Heart left ventricle (tissue), 16 donors: ENCODE data around the gene PROK2. TPM values are rescaled to one million over a fixed set of nuclear protein-coding genes. Genes with fewer than 3 reads are reported as not detected.

Source experiments
- ATAC-seq, 4 donors: fragments of 200-7000 bp; cut with Tn5 transposase; one replicate each; pipeline ENCODE4 v1.9.1; 2020 to 2022; ENCODE audit warnings: moderate library complexity in 4 of 4, mild to moderate bottlenecking in 3 of 4, moderate number of reproducible peaks in 1 of 4
- DNase-seq, 5 donors: peaks; one replicate each; pipeline ENCODE4 v3.0.0-alpha.2; 2020
- H3K27ac ChIP-seq, 12 donors: fragments of 200-600 bp; sonication (generic) in 4 of 12; one replicate each; pipeline versions ENCODE4 v1.5.0 to v1.8.0; 2016 to 2022; ENCODE audit warnings: mild to moderate bottlenecking in 2 of 12
- H3K27me3 ChIP-seq, 9 donors: fragments of 200-600 bp; sonication (generic) in 2 of 9; one replicate each; pipeline versions ENCODE4 v1.5.1 to v1.8.0; 2016 to 2022; ENCODE audit warnings: mild to moderate bottlenecking in 3 of 9
- H3K36me3 ChIP-seq, 9 donors: fragments of 200-600 bp; sonication (generic) in 2 of 9; one replicate each; pipeline versions ENCODE4 v1.5.0 to v1.8.0; 2018 to 2022; ENCODE audit warnings: mild to moderate bottlenecking in 2 of 9
- H3K4me1 ChIP-seq, 12 donors: fragments of 200-600 bp; sonication (generic) in 4 of 12; one replicate each; pipeline versions ENCODE4 v1.5.0 to v1.8.0; 2016 to 2022; ENCODE audit warnings: mild to moderate bottlenecking in 3 of 12
- H3K4me3 ChIP-seq, 12 donors: fragments of 200-600 bp; sonication (generic) in 4 of 12; one replicate each; pipeline versions ENCODE4 v1.5.0 to v1.8.0; 2017 to 2022; ENCODE audit warnings: mild to moderate bottlenecking in 9 of 12, moderate library complexity in 4 of 12
- H3K9me3 ChIP-seq, 12 donors: fragments of 200-600 bp; sonication (generic) in 4 of 12; one replicate each; pipeline versions ENCODE4 v1.5.0 to v1.8.0; 2016 to 2022; ENCODE audit warnings: mild to moderate bottlenecking in 1 of 12
- POLR2A ChIP-seq, 2 donors: fragments of 450-650 bp; IDR thresholded peaks; one replicate each; pipeline ENCODE4 v1.6.1; 2017; ENCODE audit warnings: antibody characterized with exemption in 2 of 2, mild to moderate bottlenecking in 2 of 2, moderate library complexity in 2 of 2
- WGBS, 4 donors: extraction: QIAGEN DNeasy Blood & Tissue Kit in 2 of 4; methylation state at CpG; one replicate each; pipeline versions ENCODE4 v1.1.5 to v1.1.7; 2013 to 2018; 5-methylcytosine and 5-hydroxymethylcytosine counted together
- intact Hi-C, 10 donors: fragments of 100-400 bp; cut with DNase I; formaldehyde crosslinking; loops; one replicate each; pipeline versions ENCODE4 v1.11.1 to v1.14.2; 2022
- polyA plus RNA-seq, 2 donors: library from polyadenylated mRNA; stranded (reverse); fragments of 200-250 nt; gene quantifications; one replicate each; pipeline ENCODE4 v1.2.3, GENCODE V29; 2013
- total RNA-seq, 9 donors: library from RNA; depleted of rRNA in 2 of 9; stranded (reverse); fragments of >200 nt in 2 of 9; fragmentation: NEBNext Ultra II Directional in 3 of 9; extraction: Animal tissue kit (Norgen Biotek cat#: 25700) in 3 of 9; gene quantifications; one replicate each; pipeline versions ENCODE4 v1.1.0 to v1.2.4, GENCODE V29; 2016 to 2023
- TF ChIP-seq, protein P1 (sequence below), 12 donors: fragments of 200-600 bp; sonication (generic) in 4 of 12; IDR thresholded peaks; one replicate each; pipeline versions ENCODE4 v1.5.0 to v1.8.0; 2018 to 2022; ENCODE audit warnings: antibody characterized with exemption in 12 of 12, mild to moderate bottlenecking in 5 of 12
- donor health status: ischemic (EF 13 %, LVEDD 7.1; RV severe dilation, severe dysfunction).
- donor health status: healthy with polysubstance abuse.
- donor health status: DM: no; HTN: yes; CAD: no.
- donor health status: DM: no; HTN: no; CAD: no.
- donor health status: ischemic (EF 25% LVEDD 6.9; RV normal size, moderate dysfunction).
- donor health status: ischemic (EF 25% LVEDD 5.7; RV mildly dilated, moderate dysfunction).
- donor health status: healthy.
- donor health status: DM: yes; HTN: yes; CAD: no.
- donor health status: ischemic (EF 35%, LVEDD 5.7; RV mildly dilated, moderate dysfunction).
- donor health status: nonischemic (EF 11% LVEDD 7.7; RV severe dilation, severe dysfunction).
- donor health status: DM: yes; HTN: yes; CAD: no.
- donor health status: PGD.
- donor health status: ischemic (EF 29% LVEDD 5.4; RV normal size, mild dysfunction).
- donor health status: nonischemic (EF 23%, LVEDD 6.1; RV moderate dilation, normal function).

PROK2 gene
- total and polyA plus RNA-seq, 11 donors = 0.17 to 0.49 (median 0.25) TPM; not detected in 4

DNA sequence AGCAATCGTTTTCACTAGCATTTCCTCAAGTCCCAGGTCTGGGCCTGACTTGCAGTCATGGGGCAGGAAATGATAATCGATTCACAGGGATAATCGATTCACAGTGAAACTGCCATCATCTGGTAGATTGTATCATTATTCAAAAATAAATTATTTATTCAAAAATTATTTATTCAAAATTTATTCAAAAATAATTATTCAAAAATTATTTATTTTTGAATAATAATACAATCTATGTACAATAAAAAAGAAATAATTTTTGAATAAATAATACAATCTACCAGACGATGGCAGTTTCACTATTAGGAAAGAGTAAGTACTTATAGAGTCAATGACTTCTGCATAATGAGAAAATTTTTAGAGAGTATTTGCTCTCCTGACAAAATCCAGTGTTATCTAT lies 28.1 kb upstream of the PROK2 start:
- peaks cover 0 to 5% (median 0%) of the 10 kb centered on the region in 9 donors for H3K27me3 ChIP-seq
- peaks cover 0 to 3% (median 0%) of the 10 kb centered on the region in 12 donors for H3K4me1 ChIP-seq
- WGBS, 4 donors = 83 to 87% (median 85%) methylated on average over 4 of the region's 4 CpGs
- no peak overlapping the region for H3K4me3 ChIP-seq
- DNase-seq (no peak), ATAC-seq (no peak)
- H3K36me3 ChIP-seq = no peaks in the 10 kb centered on the region
- no peaks in the 10 kb centered on the region for H3K9me3 ChIP-seq
- H3K27ac ChIP-seq = no peak overlapping the region
- TF ChIP-seq POLR2A (IDR thresholded peaks at IDR 0.05) = no peak
- TF ChIP-seq, protein P1, sequence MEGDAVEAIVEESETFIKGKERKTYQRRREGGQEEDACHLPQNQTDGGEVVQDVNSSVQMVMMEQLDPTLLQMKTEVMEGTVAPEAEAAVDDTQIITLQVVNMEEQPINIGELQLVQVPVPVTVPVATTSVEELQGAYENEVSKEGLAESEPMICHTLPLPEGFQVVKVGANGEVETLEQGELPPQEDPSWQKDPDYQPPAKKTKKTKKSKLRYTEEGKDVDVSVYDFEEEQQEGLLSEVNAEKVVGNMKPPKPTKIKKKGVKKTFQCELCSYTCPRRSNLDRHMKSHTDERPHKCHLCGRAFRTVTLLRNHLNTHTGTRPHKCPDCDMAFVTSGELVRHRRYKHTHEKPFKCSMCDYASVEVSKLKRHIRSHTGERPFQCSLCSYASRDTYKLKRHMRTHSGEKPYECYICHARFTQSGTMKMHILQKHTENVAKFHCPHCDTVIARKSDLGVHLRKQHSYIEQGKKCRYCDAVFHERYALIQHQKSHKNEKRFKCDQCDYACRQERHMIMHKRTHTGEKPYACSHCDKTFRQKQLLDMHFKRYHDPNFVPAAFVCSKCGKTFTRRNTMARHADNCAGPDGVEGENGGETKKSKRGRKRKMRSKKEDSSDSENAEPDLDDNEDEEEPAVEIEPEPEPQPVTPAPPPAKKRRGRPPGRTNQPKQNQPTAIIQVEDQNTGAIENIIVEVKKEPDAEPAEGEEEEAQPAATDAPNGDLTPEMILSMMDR (IDR thresholded peaks at IDR 0.05) = no peak
- intact Hi-C loops = no loop called here

DNA sequence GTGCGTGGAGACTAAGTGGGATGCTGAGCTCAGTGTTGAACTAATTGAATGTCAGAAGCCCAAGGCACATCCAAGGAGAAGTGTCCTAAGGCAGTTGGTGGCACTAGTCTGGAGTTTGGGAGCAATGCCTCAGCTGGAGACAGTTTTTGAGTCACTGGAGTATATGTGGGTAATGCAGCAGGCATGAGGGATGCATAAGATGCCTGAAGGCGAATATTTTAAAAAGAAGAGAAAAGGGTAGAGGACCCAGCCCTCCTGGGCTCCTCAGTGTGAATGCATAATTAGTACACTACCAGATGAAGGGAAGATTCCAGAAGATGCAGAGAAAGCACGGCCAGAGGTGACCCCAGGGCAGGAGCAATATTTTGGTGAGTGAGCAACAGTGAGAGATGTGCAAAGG lies 25.1 kb upstream of the PROK2 start:
- H3K27ac ChIP-seq = no peak overlapping the region
- no peak for TF ChIP-seq POLR2A (IDR thresholded peaks at IDR 0.05)
- TF ChIP-seq, protein P1 (IDR thresholded peaks at IDR 0.05) = no peak
- no peaks in the 10 kb centered on the region for H3K36me3 ChIP-seq
- intact Hi-C loops = no loop called here
- no peak for DNase-seq
- peaks cover 0 to 11% (median 0%) of the 10 kb centered on the region in 9 donors for H3K27me3 ChIP-seq
- peaks cover 0 to 3% (median 0%) of the 10 kb centered on the region in 12 donors for H3K4me1 ChIP-seq
- H3K9me3 ChIP-seq = no peaks in the 10 kb centered on the region
- WGBS, 4 donors = 78 to 87% (median 86%) methylated on average over 3 of the region's 3 CpGs
- no peak for ATAC-seq
- H3K4me3 ChIP-seq = no peak overlapping the region

DNA sequence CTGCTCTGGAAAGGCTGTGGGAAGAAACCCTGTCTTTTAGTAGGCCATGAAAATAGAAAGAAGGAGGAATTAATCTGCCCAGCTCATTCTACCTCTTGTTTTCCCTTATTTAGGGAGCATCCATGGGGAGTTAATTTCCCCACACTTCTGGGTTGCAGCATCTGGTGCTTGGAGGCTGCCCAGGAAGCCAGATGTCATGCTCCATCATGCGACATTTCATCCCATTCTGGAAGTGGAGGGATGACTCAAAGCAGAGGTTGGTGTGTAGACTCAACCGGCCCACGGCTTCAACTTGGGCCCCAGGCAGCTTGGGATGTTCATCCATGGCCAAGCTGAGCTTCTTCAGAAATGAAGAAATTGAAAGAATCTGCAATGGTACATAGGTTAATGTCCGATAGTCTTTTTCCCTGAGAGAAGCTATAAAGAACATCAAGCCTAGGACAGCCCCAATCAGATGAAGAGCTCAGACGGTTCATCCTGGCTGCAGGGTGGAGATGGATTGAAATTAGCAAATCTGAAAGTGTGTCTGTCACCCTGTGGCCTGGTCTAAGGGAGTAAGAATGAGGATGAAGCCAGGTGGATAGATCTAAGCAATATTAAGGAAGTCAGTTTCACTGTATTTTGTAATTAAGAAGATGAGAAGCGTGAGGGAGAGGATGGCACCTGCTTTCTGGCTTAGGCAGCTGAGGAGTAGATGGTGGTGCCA lies 24.5 kb upstream of the PROK2 start:
- no peak for DNase-seq
- H3K36me3 ChIP-seq = no peaks in the 10 kb centered on the region
- no peaks in the 10 kb centered on the region for H3K9me3 ChIP-seq
- TF ChIP-seq, protein P1 (IDR thresholded peaks at IDR 0.05) = no peak
- no peak for TF ChIP-seq POLR2A (IDR thresholded peaks at IDR 0.05)
- intact Hi-C loops = no loop called here
- WGBS, 4 donors = 81 to 91% (median 88%) methylated on average over 4 to 6 of the region's 6 CpGs
- no peak overlapping the region for H3K4me3 ChIP-seq
- no peak overlapping the region for H3K27ac ChIP-seq
- no peak for ATAC-seq
- peaks cover 0 to 14% (median 0%) of the 10 kb centered on the region in 9 donors for H3K27me3 ChIP-seq
- peaks cover 0 to 5% (median 0%) of the 10 kb centered on the region in 12 donors for H3K4me1 ChIP-seq

DNA sequence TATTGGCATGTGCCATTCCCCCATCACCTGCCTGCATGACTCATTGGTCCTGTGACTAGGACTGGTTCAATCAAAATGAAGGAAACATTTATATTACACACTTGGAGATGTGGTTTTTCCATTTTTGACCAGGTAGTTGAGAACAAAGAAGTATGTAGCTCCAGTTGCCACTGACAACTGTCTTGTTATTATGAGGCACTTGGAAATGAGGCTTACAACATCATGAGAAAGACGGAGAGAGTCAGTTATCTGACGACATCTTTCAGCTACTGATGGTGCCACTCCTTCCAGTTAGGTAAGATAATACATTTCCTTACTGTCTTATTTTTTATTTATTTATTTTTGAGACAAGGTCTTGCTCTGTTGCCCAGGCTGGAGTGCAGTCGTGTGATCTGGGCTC lies 21.8 kb upstream of the PROK2 start:
- Histone ChIP-seq H3K36me3 (no peaks in the 10 kb centered on the region), H3K9me3 (no peaks in the 10 kb centered on the region), H3K27ac (no peak overlapping the region), H3K27me3 (peaks cover 0 to 22% (median 0%) of the 10 kb centered on the region in 9 donors), H3K4me3 (no peak overlapping the region), H3K4me1 (peaks cover 0 to 5% (median 0%) of the 10 kb centered on the region in 12 donors)
- WGBS, 4 donors = 75 to 87% (median 81%) methylated on average over 3 of the region's 3 CpGs
- no peak for TF ChIP-seq POLR2A (IDR thresholded peaks at IDR 0.05)
- TF ChIP-seq, protein P1 (IDR thresholded peaks at IDR 0.05) = no peak
- DNase-seq (no peak), ATAC-seq (no peak)
- intact Hi-C loops = no loop called here
